Common myeloid progenitor, CD34-positive (primary cell): ENCODE data around the gene MAP2K3.

Source experiments
- CTCF ChIA-PET: fragments of 350-600 bp; sonication (Branson Sonifier 250); formaldehyde crosslinking; loops from one replicate; lab custom pipeline; 2021; ENCODE audit warnings: antibody characterized with exemption; lab: Charles Lee
- POLR2A ChIA-PET: fragments of 350-600 bp; sonication (Branson Sonifier 250); formaldehyde crosslinking; loops from one replicate; lab custom pipeline; 2021; ENCODE audit warnings: antibody characterized with exemption; lab: Charles Lee
- DNase-seq, 3 donors: peaks; one replicate each; pipeline versions ENCODE4 v3.0.0 to v3.0.0-alpha.2; 2013
- H3K27ac ChIP-seq, 2 experiments: 1 replicate in 1 of 2; 2 replicates in 1 of 2; pipeline ENCODE4 v1.7.0; 2013; ENCODE audit warnings: inconsistent platforms in 2 of 2, low read length in 2 of 2, mild to moderate bottlenecking in 2 of 2, low read depth in 1 of 2, moderate library complexity in 1 of 2; ENCODE audit not compliant: severe bottlenecking in 2 of 2, insufficient read depth in 1 of 2, poor library complexity in 1 of 2
- H3K27me3 ChIP-seq, 5 experiments: replicated peaks in 2 of 5; 1 replicate in 3 of 5; 2 replicates in 2 of 5; pipeline versions ENCODE4 v1.6.1 to v1.7.0; 2013; ENCODE audit warnings: low read length in 4 of 5, mild to moderate bottlenecking in 2 of 5, moderate library complexity in 2 of 5, inconsistent platforms in 1 of 5; ENCODE audit not compliant: insufficient read depth in 5 of 5, control insufficient read depth in 4 of 5
- H3K36me3 ChIP-seq, 4 experiments: 1 replicate in 2 of 4; 2 replicates in 2 of 4; pipeline versions ENCODE4 v1.6.1 to v1.7.0; 2013; ENCODE audit warnings: low read length in 3 of 4, control low read depth in 1 of 4, mild to moderate bottlenecking in 1 of 4; ENCODE audit not compliant: control insufficient read depth in 4 of 4, insufficient read depth in 4 of 4
- H3K4me1 ChIP-seq, 4 experiments: 1 replicate in 3 of 4; 2 replicates in 1 of 4; pipeline versions ENCODE4 v1.6.1 to v1.7.1; 2013; ENCODE audit warnings: low read length in 3 of 4, mild to moderate bottlenecking in 3 of 4, control low read depth in 1 of 4, inconsistent platforms in 1 of 4, moderate library complexity in 1 of 4; ENCODE audit not compliant: control insufficient read depth in 4 of 4, insufficient read depth in 4 of 4; ENCODE audit errors: control extremely low read depth in 1 of 4
- H3K4me3 ChIP-seq, 7 experiments: 1 replicate in 4 of 7; 2 replicates in 3 of 7; pipeline versions ENCODE4 v1.5.1 to v1.7.0; 2013; ENCODE audit warnings: mild to moderate bottlenecking in 7 of 7, low read length in 6 of 7, moderate library complexity in 6 of 7, inconsistent platforms in 2 of 7, low read depth in 2 of 7, control low read depth in 1 of 7; ENCODE audit not compliant: insufficient read depth in 4 of 7, control insufficient read depth in 1 of 7; ENCODE audit errors: extremely low read depth in 1 of 7
- H3K9me3 ChIP-seq, 5 experiments: 1 replicate in 4 of 5; 2 replicates in 1 of 5; pipeline versions ENCODE4 v1.6.1 to v1.7.1; 2013; ENCODE audit warnings: low read length in 4 of 5, mild to moderate bottlenecking in 2 of 5, inconsistent platforms in 1 of 5, low read depth in 1 of 5, moderate library complexity in 1 of 5; ENCODE audit not compliant: control insufficient read depth in 4 of 5, insufficient read depth in 2 of 5; ENCODE audit errors: control extremely low read depth in 1 of 5
- WGBS: methylation state at CpG from one replicate; pipeline ENCODE4 v1.1.5; 2013; ENCODE audit not compliant: insufficient coverage; 5-methylcytosine and 5-hydroxymethylcytosine counted together

The MAP2K3 gene

GRCh38 chr17:21288571-21289017 lies 4.1 kb downstream of the MAP2K3 start:
- ChIA-PET POLR2A (interaction anchor here (0.5 to 1.2 kb wide), 4 partner anchors 11 to 162 kb away, joined by 3 to 5 read pairs (median 4); partner anchors contain the start of gene DHRS7B), CTCF (interaction anchor here (0.8 to 2.5 kb wide), 11 partner anchors 8 to 246 kb away, joined by 3 to 15 read pairs (median 5); partner anchors contain the start of gene USP22)
- Histone ChIP-seq H3K9me3 (peaks cover 0 to 2% (median 0%) of the 10 kb centered on the region in 5 experiments), H3K27me3 (no peaks in the 10 kb centered on the region), H3K4me1 (peaks cover 10 to 60% (median 57%) of the 10 kb centered on the region in 4 experiments), H3K36me3 (peaks cover 0 to 14% (median 8%) of the 10 kb centered on the region in 4 experiments), H3K27ac (peak overlapping the region; percentile 96 to 97), H3K4me3 (peak overlapping the region in 6 of 7 experiments; percentile 20 to 94 (median 48))
- 32% methylated on average over 4 of the region's 6 CpGs for WGBS
- DNase-seq: peak; percentile 62 to 86 (median 76)

DNA sequence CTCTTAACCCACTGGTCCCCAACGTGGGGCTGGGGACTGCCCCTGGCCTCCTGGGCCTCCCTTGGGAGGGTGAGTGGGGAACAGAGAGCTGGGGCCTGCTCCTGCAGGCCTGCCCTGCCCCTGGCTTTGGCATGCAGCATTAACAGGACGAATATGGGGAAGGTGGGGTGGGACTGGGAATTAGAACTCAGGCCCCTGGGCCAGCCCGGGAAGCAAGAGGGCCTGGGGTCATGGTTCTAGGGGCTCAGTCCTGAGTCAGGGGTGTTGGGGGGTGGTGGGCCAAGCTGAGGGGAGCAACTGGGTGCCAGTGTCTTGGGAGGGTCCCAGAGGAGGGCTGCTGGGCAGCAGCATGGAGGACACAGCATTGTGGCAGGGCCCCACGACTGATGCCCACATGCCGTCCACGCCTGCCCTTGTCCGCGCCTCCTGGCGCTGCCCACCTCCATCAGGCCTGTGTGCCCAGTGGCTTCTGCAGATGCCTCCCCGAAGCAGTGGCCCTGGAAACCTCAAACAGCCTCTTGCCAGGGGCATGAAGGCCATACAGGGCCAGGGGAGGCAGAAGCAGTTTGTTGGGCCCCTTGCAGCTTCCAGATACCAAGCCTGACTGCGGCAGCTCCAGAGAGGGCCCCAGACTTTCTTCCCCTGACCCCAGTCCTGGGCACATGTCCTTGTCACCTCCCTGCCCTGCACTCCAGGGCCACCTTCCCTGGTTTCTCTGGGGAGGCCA lies 4.8 kb downstream of the MAP2K3 start:
- ChIA-PET POLR2A (no interaction called here), CTCF (interaction anchor here (1.7 kb wide), 2 partner anchors 12 to 21 kb away, joined by 4 to 8 read pairs; no protein-coding TSS in a partner anchor)
- 88% methylated on average over 11 of the region's 11 CpGs for WGBS
- Histone ChIP-seq H3K4me1 (peaks cover 10 to 56% (median 51%) of the 10 kb centered on the region in 4 experiments), H3K27me3 (no peaks in the 10 kb centered on the region), H3K4me3 (peak overlapping the region in 1 of 7 experiments; percentile 37), H3K27ac (peak overlapping the region; percentile 96 to 97), H3K36me3 (peaks cover 0 to 18% (median 8%) of the 10 kb centered on the region in 4 experiments), H3K9me3 (peaks cover 0 to 2% (median 0%) of the 10 kb centered on the region in 5 experiments)
- DNase-seq: no peak

DNA sequence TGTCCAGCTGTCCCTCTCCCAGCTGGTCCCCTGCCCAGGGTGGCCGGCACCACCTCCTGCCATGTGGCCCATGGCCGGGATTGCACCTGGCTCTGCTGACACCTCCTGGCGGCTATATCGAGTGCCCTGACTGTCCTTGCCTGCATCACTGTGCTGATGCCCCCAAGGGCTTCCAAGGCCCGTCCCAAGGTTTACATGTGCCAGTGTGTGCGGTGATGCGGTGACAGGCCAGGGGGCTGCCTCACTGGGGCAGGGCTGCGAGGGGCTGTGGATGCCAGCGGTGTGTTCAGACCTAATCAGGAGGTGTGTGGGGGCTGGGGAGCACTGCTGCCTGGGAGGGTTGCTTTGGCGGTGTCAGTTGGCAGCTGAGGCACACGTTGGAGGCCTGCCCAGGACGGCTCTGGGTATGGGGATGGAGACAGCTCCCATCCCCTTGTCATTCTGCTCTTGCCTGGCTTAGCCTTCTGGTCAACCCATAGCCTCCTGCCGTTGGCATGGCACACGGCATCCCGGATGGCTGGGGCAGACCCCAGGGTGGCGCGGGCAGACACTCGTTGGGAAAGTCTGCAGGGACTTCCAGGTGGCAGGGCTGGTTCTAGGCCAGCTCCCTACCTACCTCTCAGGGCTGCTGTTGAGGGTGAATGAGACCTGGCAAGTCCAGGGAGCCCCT lies 5.5 kb downstream of the MAP2K3 start:
- Histone ChIP-seq H3K4me1 (peaks cover 10 to 58% (median 55%) of the 10 kb centered on the region in 4 experiments), H3K9me3 (peaks cover 0 to 2% (median 0%) of the 10 kb centered on the region in 5 experiments), H3K36me3 (peaks cover 0 to 18% (median 10%) of the 10 kb centered on the region in 4 experiments), H3K27ac (peak overlapping the region; percentile 48 to 97), H3K27me3 (no peaks in the 10 kb centered on the region), H3K4me3 (no peak overlapping the region)
- ChIA-PET CTCF (interaction anchor here (0.9 to 1.7 kb wide), 2 partner anchors 9 to 11 kb away, joined by 4 to 8 read pairs; no protein-coding TSS in a partner anchor), POLR2A (no interaction called here)
- WGBS: 83% methylated on average over 15 of the region's 18 CpGs
- DNase-seq: no peak

DNA sequence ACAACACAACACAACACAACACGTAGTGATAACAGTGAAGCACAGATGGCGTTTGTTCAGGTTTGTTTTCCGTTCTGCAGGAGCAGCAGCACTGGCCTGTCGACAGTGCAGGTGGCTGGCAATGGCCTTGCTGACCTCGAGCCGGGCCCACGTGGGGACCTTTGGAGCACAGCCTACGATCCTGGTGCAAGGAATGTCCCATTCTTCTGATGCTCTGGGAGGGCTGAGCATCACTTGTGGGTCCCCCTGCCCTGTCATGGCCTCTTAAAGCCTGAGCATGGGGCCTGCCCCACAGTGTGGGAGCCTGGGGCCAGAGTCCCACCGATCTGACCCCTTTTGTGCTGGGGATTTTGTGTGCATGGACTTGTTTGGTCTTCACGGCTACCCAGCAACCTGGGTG lies 6.8 kb downstream of the MAP2K3 start:
- ChIA-PET CTCF (no interaction called here), POLR2A (no interaction called here)
- Histone ChIP-seq H3K4me3 (no peak overlapping the region), H3K9me3 (peaks cover 0 to 2% (median 0%) of the 10 kb centered on the region in 5 experiments), H3K27ac (no peak overlapping the region), H3K4me1 (peaks cover 7 to 57% (median 51%) of the 10 kb centered on the region in 4 experiments), H3K36me3 (peaks cover 0 to 19% (median 10%) of the 10 kb centered on the region in 4 experiments), H3K27me3 (no peaks in the 10 kb centered on the region)
- DNase-seq: no peak
- WGBS: 78% methylated on average over 10 of the region's 10 CpGs

DNA sequence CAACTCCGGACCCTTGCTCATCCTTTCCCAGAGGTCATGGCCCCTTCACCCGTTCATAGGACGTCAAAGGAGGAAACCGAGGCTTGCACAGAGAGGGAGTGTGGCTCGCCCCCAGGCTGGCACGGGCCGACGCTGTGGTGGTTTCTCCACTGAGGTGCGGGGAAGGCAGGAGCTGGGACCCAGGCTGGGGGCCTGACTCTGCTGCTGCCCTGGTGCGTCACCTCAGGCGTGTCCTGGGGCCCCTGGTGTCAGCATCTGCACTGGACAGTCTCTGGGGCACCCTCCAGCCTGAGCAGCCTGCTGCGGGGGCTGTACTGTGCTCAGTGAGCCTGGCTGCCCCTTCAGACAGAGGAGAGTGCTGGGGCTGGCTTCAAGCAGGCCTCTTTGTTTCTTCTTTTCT lies 7.4 kb downstream of the MAP2K3 start:
- Histone ChIP-seq H3K9me3 (peaks cover 0 to 2% (median 0%) of the 10 kb centered on the region in 5 experiments), H3K36me3 (peaks cover 0 to 19% (median 10%) of the 10 kb centered on the region in 4 experiments), H3K27ac (no peak overlapping the region), H3K4me1 (peaks cover 2 to 57% (median 49%) of the 10 kb centered on the region in 4 experiments), H3K27me3 (no peaks in the 10 kb centered on the region), H3K4me3 (no peak overlapping the region)
- no peak for DNase-seq
- 69% methylated on average over 12 of the region's 12 CpGs for WGBS
- POLR2A ChIA-PET: no interaction called here
- CTCF ChIA-PET: no interaction called here

GRCh38 chr17:21292867-21293830 lies 8.6 kb downstream of the MAP2K3 start:
- H3K27me3 ChIP-seq: no peaks in the 10 kb centered on the region
- H3K27ac ChIP-seq: no peak overlapping the region
- no peak overlapping the region for H3K4me3 ChIP-seq
- no peak for DNase-seq
- POLR2A ChIA-PET: no interaction called here
- peaks cover under 1 to 21% (median 12%) of the 10 kb centered on the region in 4 experiments for H3K36me3 ChIP-seq
- WGBS: 80% methylated on average over 19 of the region's 20 CpGs
- peaks cover 0 to 2% (median 0%) of the 10 kb centered on the region in 5 experiments for H3K9me3 ChIP-seq
- H3K4me1 ChIP-seq: peaks cover 0 to 50% (median 39%) of the 10 kb centered on the region in 4 experiments
- CTCF ChIA-PET: no interaction called here
